HG03460 (cell line): Measurements from ENCODE around the gene KCNC3.
"Not testable (repeated sequence)": the region's sequence is repeated elsewhere in the genome, so short reads cannot be mapped to it uniquely, and the experiment has no call there.

Source experiments
- ATAC-seq: cut with Tn5 transposase; IDR thresholded peaks from one replicate; pipeline ENCODE4 v1.9.1; 2021; ENCODE audit not compliant: unreplicated experiment

Gene KCNC3

DNA sequence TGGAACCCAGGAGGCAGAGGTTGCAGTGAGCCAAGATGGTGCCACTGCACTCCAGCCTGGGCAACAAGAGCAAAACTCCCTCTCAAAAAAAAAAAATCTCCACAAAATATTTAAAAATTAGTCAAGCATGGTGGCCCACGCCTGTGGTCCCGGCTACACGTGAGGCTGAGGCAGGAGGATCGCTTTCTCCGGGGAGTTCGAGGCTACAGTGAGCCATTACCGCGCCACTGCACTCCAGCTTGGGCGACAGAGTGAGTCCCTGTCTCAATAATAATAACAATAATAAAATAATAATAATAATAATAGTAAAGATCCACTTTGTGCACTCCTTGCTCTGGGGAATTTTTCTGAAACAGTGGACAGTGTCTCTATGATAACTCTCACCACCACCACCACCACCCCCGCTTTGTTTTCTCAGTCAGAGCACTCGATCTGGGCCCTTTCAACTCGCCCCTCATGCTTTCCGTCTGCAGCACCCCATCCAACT lies 27.6 kb upstream of the KCNC3 start:
- no peak for ATAC-seq

DNA sequence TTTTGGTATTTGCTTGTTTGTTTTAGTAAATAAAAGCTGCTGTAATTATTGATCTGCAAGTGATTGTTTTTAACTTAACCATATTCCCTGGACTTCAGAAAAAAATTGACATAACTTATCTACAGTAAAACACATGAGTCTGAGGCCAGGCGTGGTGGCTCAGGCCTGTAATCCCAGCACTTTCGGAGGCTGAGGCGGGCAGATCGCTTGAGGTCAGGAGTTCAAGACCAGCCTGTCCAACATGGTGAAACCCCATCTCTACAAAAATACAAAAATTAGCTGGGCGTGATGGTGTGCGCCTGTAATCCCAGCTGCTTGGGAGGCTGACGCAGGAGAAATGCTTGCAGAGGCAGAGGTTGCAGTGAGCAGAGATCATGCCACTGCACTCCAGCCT lies 24.3 kb upstream of the KCNC3 start:
- not testable (repeated sequence) for ATAC-seq

DNA sequence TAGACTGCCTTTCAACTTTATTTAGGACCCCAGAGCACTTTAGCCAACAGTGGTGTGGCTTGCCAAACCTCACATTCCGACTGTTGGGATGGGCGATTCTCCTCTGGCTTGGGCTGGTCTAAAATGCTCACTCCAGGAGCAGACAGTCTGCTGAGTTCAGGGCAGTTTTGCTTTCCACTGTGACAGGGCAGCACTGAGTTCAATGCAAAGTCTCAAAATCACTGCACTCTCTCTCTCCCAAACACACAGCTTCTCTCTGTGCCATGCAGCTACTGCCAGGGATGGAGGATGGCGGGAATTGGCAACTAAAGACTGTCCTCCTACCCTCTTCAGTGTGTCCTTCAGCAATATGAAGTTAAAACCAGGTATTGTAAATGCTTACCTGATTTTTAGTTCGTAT lies 23.1 kb upstream of the KCNC3 start:
- no peak for ATAC-seq

DNA sequence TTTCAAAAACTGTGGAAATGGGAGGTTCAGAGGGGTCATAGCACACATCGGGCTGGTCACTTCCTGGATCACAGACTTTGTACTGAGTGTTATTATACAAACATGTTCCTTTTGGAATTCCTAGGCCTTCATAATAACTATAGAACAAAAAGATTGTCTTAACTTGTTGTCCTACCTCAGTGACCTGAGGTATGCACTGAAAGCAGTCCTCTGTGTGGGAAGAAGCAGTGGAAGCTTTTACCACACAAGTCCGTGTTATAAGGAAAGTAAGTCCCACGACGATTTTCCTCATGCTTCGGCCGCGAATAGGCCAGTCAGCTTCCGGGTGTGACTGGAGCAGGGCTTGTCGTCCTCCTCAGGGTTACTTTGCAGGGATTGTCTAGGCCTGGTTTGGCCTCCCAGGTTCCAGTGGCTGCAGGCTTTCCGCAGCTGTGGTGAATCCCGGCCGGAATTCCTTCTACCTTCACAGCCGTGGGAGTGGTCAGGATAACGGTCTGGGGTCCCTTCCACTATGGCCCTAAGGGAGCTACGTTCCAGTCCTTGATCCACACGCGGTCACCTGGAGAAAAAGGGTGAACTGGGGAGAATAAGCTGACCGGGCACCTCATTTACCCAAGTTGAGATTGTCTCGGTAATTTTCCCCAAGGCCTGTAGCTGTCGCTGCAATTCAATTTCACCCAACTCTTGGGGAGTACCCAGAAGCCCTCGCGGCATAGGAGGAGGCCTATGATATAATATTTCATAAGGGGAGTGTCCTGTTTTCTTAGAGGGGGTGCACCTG lies 20.3 kb upstream of the KCNC3 start:
- ATAC-seq: no peak

DNA sequence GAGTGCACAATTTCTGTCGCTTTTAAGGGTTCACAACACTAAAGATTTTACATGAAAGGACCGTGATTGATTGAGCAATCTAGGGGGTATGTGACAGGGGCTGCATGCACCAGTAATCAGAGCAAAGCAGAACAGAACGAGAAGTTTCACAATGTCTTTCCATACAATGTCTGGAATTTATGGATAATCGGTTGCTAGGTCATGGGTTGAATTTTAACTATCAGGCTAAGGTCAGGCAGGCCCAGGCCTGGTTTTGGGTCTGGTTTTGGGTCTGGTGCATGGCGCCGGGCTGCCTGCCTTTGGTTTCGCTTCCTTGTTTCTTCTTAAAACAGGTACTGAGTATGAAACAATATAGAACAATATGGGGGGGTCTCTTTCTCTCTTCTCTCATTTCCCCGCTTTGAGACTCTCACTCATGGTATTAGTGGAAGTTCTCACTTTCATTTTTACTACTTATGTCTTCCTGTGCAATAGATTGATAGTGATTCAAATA lies 18.0 kb upstream of the KCNC3 start:
- not testable (repeated sequence) for ATAC-seq

DNA sequence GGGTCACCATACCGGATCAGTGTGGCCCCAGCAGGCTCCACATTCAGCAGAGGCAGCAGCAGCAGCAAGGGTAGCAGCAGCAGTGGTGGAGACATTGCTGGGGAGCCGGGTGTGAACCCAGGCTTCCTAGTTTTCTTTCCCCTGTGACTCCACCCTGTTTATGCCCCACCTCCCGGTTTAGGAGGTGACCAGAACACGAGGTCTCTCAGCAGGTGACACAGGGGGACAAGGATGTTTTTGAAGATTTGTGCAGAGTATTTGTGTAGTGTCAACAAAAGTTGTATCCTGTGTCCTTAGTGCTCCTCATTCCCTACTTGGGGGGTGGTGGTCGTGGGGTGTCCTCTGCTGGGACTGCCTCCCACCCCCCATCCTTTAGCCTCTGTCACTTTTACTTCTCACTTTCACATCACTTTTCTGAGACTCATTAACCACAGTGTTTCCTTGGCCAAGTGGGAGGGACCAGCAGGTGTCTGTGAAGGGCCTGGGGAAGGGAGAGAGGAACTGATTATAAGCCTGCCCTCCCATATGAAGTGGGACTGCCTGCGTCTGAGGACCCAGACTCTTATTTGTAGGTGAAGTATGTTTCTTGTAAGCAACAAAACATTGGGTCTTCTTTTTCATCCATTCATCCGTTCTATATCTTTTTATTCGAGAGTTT lies 15.6 kb upstream of the KCNC3 start:
- no peak for ATAC-seq

GRCh38 chr19:50341091-50341564 lies 12.0 kb upstream of the KCNC3 start:
- ATAC-seq: peak; percentile 61

DNA sequence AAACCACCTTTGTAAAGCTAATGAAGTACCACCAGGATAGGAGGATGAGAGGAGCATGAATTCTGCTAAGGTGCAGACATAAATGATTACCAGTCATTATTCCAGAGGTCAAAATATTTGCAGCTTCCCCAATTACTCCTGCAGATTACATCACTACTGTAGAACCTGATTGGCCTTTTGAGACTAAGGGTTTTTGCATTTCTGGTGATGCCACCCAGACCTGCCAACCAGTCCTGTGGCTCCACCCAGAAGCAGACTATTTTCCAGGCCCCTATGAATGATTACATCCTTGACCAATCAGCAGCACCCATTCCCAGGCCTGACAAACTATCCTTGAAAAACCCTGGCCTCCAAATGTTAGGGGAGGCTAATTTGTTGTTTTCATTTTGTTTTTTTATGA lies 11.2 kb upstream of the KCNC3 start:
- ATAC-seq: no peak

- not testable (repeated sequence) for ATAC-seq
These were observed 7.9 kb upstream of the KCNC3 start for GRCh38 chr19:50337031-50337430.

DNA sequence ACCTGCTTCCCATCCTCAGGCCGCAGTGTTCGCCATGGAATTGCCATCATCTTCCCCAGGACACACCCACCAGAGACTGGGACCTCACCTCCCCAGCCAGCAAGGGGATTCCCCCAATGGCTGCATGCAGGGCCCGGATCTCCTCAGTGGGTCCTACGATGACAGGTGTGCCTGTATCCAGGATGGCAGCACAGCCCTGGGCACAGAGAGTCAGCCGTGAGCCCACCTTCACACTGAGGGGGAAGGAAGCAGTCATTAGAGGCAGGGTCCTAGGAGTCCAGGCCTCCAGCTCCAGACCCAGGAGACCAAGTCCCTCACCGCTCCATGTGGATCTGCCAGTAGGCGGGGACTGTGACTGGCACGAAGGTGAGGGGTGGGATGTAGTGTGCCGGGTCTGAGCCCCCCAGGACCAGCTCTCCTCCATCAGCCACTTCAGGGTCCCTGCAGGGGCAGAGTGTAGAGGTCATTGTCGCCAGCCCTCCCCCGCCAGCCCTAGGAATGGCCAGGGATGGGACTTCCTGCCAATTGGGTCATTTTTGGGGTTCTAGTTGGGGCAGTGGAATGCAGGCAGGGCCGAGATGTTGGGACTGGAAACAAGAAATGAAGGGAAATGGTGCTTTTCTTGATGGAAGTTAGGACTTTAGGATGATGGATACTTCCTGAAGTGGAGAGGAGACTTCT lies 5.7 kb upstream of the KCNC3 start:
- no peak for ATAC-seq

- ATAC-seq: peak; percentile 14
These were observed 4.8 kb upstream of the KCNC3 start for GRCh38 chr19:50333737-50334617.

- peak; percentile 40 for ATAC-seq
These were observed 4.1 kb upstream of the KCNC3 start for GRCh38 chr19:50333235-50333736.

DNA sequence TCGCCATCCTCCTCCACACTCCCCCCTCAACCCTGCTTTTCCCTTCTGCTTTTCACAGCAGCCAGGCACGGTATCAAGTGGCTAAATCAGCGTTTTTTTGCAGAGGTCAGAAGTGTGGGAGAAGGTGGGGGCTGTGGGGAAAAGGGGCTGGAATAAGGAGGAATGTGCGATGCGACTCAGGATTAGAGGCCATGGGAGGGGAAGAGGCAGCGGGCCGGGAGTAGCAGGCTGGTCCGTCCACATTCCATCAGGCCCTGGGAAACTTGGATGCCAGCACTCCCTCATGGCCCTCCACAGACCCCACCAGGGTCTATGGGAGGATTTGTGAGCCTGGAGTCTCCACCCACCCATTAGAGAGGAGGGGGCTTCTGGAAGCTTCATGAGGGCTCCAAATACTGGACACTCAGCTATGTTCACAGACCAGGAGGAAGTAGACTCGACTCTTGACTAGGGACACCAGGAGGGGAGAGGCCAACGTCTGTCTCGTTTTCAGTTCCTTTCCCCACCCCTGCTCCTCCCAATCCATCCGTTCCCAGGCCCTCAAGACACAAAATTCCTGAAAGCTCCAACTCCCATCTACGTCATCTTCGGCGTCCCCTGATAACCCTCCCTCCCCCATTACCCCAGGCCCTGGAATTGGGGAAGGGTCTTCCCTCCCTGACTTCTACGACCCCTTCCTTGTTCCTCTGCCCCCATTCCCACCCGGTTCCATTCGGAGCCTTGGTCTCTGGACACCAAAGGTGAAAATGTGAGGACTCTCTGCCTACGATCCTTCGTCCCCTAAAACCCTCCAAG lies 3.3 kb upstream of the KCNC3 start:
- ATAC-seq: no peak

DNA sequence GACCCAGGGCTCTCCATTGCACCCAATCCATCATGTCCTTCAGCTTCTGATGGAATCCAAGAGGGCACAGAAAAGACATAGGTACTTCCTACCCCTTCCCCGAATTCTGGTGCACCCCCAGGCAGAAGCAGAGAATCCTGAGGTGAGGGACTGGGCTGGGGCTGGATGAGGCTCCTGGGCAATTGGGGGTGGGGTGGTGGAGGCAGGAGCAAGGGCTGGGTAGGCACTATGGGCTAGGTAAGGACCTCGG lies 2.7 kb upstream of the KCNC3 start:
- no peak for ATAC-seq

GRCh38 chr19:50331221-50331993 lies 2.2 kb upstream of the KCNC3 start:
- ATAC-seq: no peak

- no peak for ATAC-seq
These were observed 1.3 kb upstream of the KCNC3 start for GRCh38 chr19:50330365-50331078.

GRCh38 chr19:50329926-50330294 lies 733 bp upstream of the KCNC3 start:
- not testable (repeated sequence) for ATAC-seq

- ATAC-seq: peak; percentile 12
These were observed 368 bp downstream of the KCNC3 start for GRCh38 chr19:50328873-50329145.
